ENCODE data around the gene CHD9NB. TPM values are rescaled to one million over a fixed set of nuclear protein-coding genes. Genes with fewer than 3 reads are reported as not detected.

CHD9NB gene
- total RNA-seq, 1 experiment from 2014 or later, result 2.9 TPM

DNA sequence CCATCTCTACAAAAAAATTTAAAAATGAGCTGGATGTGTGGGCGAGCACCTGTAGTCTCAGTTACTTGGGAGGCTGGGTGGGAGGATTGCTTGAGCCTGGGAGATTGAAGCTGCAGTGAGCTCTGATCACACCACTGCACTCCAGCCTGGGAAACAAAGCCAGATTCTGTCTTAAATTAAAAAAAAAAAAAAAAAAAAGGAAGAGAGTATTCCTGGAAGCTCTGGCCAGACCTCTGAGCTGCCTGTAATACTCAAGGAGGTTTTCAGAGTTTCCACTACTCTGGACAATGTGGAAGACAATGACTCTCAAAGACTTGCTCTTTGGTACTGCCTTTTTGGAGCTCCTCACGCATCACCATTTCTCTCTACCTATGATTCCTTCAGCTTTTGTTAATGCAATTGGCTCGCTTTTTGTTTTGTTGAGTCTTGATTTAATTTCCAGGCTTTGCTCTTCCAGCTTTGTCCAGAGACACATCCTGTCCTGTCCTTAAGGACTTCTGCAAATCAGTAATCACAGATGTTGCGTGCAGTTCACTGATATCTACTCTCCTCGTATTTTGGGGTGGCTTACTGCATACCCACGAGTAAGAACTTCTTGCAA, 12.9 kb upstream of the CHD9NB start:
- POLR2A ChIA-PET, result interaction anchor here (0.9 to 1.0 kb wide), 2 partner anchors 19 to 33 kb away, joined by 3 to 5 read pairs; no protein-coding TSS in a partner anchor
- BruUV-seq (replicated peaks), result no TSS peak
- peaks cover 13% of the 10 kb centered on the region for H3K36me3 Mint-ChIP-seq (ENCODE audit: insufficient read depth, unreplicated experiment)
- H3K27me3 Mint-ChIP-seq (ENCODE audit: insufficient read depth, unreplicated experiment), result no peaks in the 10 kb centered on the region
- H3K4me3 Mint-ChIP-seq (ENCODE audit: unreplicated experiment), result no peak overlapping the region
- peaks cover 17% of the 10 kb centered on the region for H3K4me1 Mint-ChIP-seq (ENCODE audit: insufficient read depth, unreplicated experiment)
- no peak for DNase-seq (ENCODE audit: unreplicated experiment)
- intact Hi-C loops (cut with micrococcal nuclease), result no loop called here
- CTCF ChIA-PET, result interaction anchor here (0.6 to 1.8 kb wide), 3 partner anchors 10 to 106 kb away, joined by 4 to 8 read pairs (median 5); partner anchors contain the start of gene CHD9
- H3K9me3 Mint-ChIP-seq (ENCODE audit: unreplicated experiment), result no peaks in the 10 kb centered on the region
- H3K27ac Mint-ChIP-seq (ENCODE audit: low read depth, unreplicated experiment), result peak overlapping the region; percentile 70
- TF ChIP-seq, protein P1, sequence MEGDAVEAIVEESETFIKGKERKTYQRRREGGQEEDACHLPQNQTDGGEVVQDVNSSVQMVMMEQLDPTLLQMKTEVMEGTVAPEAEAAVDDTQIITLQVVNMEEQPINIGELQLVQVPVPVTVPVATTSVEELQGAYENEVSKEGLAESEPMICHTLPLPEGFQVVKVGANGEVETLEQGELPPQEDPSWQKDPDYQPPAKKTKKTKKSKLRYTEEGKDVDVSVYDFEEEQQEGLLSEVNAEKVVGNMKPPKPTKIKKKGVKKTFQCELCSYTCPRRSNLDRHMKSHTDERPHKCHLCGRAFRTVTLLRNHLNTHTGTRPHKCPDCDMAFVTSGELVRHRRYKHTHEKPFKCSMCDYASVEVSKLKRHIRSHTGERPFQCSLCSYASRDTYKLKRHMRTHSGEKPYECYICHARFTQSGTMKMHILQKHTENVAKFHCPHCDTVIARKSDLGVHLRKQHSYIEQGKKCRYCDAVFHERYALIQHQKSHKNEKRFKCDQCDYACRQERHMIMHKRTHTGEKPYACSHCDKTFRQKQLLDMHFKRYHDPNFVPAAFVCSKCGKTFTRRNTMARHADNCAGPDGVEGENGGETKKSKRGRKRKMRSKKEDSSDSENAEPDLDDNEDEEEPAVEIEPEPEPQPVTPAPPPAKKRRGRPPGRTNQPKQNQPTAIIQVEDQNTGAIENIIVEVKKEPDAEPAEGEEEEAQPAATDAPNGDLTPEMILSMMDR (IDR thresholded peaks at IDR 0.05; ENCODE audit: unreplicated experiment), result no peak

GRCh38 chr16:53064081-53064578, 11.4 kb upstream of the CHD9NB start:
- Mint-ChIP-seq H3K4me1 (ENCODE audit: insufficient read depth, unreplicated experiment) (peaks cover 14% of the 10 kb centered on the region), H3K4me3 (ENCODE audit: unreplicated experiment) (no peak overlapping the region), H3K36me3 (ENCODE audit: insufficient read depth, unreplicated experiment) (peaks cover 8% of the 10 kb centered on the region), H3K27ac (ENCODE audit: low read depth, unreplicated experiment) (peak overlapping the region; percentile 44), H3K27me3 (ENCODE audit: insufficient read depth, unreplicated experiment) (no peaks in the 10 kb centered on the region), H3K9me3 (ENCODE audit: unreplicated experiment) (no peaks in the 10 kb centered on the region)
- DNase-seq (ENCODE audit: unreplicated experiment), result no peak
- ChIA-PET CTCF (interaction anchor here (0.6 to 1.3 kb wide), 2 partner anchors 10 to 341 kb away, joined by 3 to 9 read pairs; partner anchors contain the start of gene CHD9), POLR2A (no interaction called here)
- TF ChIP-seq, protein P1 (IDR thresholded peaks at IDR 0.05; ENCODE audit: unreplicated experiment), result no peak
- BruUV-seq (replicated peaks), result no TSS peak
- intact Hi-C loops (cut with micrococcal nuclease), result no loop called here

GRCh38 chr16:53061701-53062159, 9.0 kb upstream of the CHD9NB start:
- POLR2A ChIA-PET, result interaction anchor here (0.7 kb wide), 1 partner anchor 19 kb away, joined by 3 read pairs; no protein-coding TSS in a partner anchor
- CTCF ChIA-PET, result interaction anchor here (0.6 to 0.9 kb wide), 2 partner anchors 18 to 22 kb away, joined by 3 read pairs; no protein-coding TSS in a partner anchor
- Mint-ChIP-seq H3K36me3 (ENCODE audit: insufficient read depth, unreplicated experiment) (peaks cover under 1% of the 10 kb centered on the region), H3K27me3 (ENCODE audit: insufficient read depth, unreplicated experiment) (no peaks in the 10 kb centered on the region), H3K4me1 (ENCODE audit: insufficient read depth, unreplicated experiment) (peaks cover 31% of the 10 kb centered on the region), H3K9me3 (ENCODE audit: unreplicated experiment) (no peaks in the 10 kb centered on the region), H3K4me3 (ENCODE audit: unreplicated experiment) (no peak overlapping the region), H3K27ac (ENCODE audit: low read depth, unreplicated experiment) (peak overlapping the region; percentile 59)
- TF ChIP-seq, protein P1 (IDR thresholded peaks at IDR 0.05; ENCODE audit: unreplicated experiment), result no peak
- DNase-seq (ENCODE audit: unreplicated experiment), result peak; percentile 13
- intact Hi-C loops (cut with micrococcal nuclease), result no loop called here
- no TSS peak for BruUV-seq (replicated peaks)

GRCh38 chr16:53061256-53061655, 8.6 kb upstream of the CHD9NB start:
- Mint-ChIP-seq H3K4me3 (ENCODE audit: unreplicated experiment) (no peak overlapping the region), H3K9me3 (ENCODE audit: unreplicated experiment) (no peaks in the 10 kb centered on the region), H3K27ac (ENCODE audit: low read depth, unreplicated experiment) (peak overlapping the region; percentile 59), H3K27me3 (ENCODE audit: insufficient read depth, unreplicated experiment) (no peaks in the 10 kb centered on the region), H3K36me3 (ENCODE audit: insufficient read depth, unreplicated experiment) (peaks cover 5% of the 10 kb centered on the region), H3K4me1 (ENCODE audit: insufficient read depth, unreplicated experiment) (peaks cover 36% of the 10 kb centered on the region)
- ChIA-PET CTCF (interaction anchor here (1.3 to 1.7 kb wide), 2 partner anchors 8 to 26 kb away, joined by 3 to 5 read pairs; no protein-coding TSS in a partner anchor), POLR2A (interaction anchor here (0.7 to 1.9 kb wide), 2 partner anchors 18 to 19 kb away, joined by 3 to 8 read pairs; no protein-coding TSS in a partner anchor)
- TF ChIP-seq, protein P1 (IDR thresholded peaks at IDR 0.05; ENCODE audit: unreplicated experiment), result no peak
- BruUV-seq (replicated peaks), result no TSS peak
- intact Hi-C loops (cut with micrococcal nuclease), result no loop called here
- DNase-seq (ENCODE audit: unreplicated experiment), result no peak
